ENCODE results near the gene LPCAT1. TPM values are rescaled to one million over a fixed set of nuclear protein-coding genes. Genes with fewer than 3 reads are reported as not detected.

LPCAT1 gene
- total RNA-seq, 2 donors from 2014 or later = 17.1 to 27.3 TPM

- Histone ChIP-seq H3K4me1 (no peaks in the 10 kb centered on the region), H3K4me3 (no peak overlapping the region), H3K9ac (ENCODE audit: low read depth in 2 of 2, low read length in 2 of 2) (no peak overlapping the region), H3K9me3 (no peaks in the 10 kb centered on the region), H3K27me3 (no peaks in the 10 kb centered on the region), H3K36me3 (no peaks in the 10 kb centered on the region), H3K27ac (no peak overlapping the region)
- intact Hi-C loops (cut with DNase I) = no loop called here
- no peak for TF ChIP-seq CTCF (IDR thresholded peaks at IDR 0.05)
- DNase-seq = no peak
Observed at GRCh38 chr5:1419476-1420210, 104.1 kb downstream of the LPCAT1 start.

GRCh38 chr5:1418921-1419280 is 104.9 kb downstream of the LPCAT1 start:
- intact Hi-C loops (cut with DNase I) = no loop called here
- no peak overlapping the region for H3K9ac ChIP-seq (ENCODE audit: low read depth in 2 of 2, low read length in 2 of 2)

GRCh38 chr5:1418238-1418920 is 105.4 kb downstream of the LPCAT1 start:
- Histone ChIP-seq H3K9ac (ENCODE audit: low read depth in 2 of 2, low read length in 2 of 2) (no peak overlapping the region), H3K4me1 (no peaks in the 10 kb centered on the region), H3K27me3 (no peaks in the 10 kb centered on the region), H3K36me3 (no peaks in the 10 kb centered on the region), H3K4me3 (no peak overlapping the region), H3K9me3 (no peaks in the 10 kb centered on the region), H3K27ac (no peak overlapping the region)
- DNase-seq = no peak
- intact Hi-C loops (cut with DNase I) = no loop called here
- no peak for TF ChIP-seq CTCF (IDR thresholded peaks at IDR 0.05)

More at GRCh38 chr5:1418921-1419280, 104.9 kb downstream of the LPCAT1 start:
- DNase-seq = no peak
- no peak for TF ChIP-seq CTCF (IDR thresholded peaks at IDR 0.05)
- no peaks in the 10 kb centered on the region for H3K36me3 ChIP-seq
- H3K27ac ChIP-seq = no peak overlapping the region
- no peaks in the 10 kb centered on the region for H3K27me3 ChIP-seq
- no peak overlapping the region for H3K4me3 ChIP-seq
- H3K4me1 ChIP-seq = no peaks in the 10 kb centered on the region
- H3K9me3 ChIP-seq = no peaks in the 10 kb centered on the region

- no peak for DNase-seq
- TF ChIP-seq CTCF (IDR thresholded peaks at IDR 0.05) = no peak
- Histone ChIP-seq H3K9ac (ENCODE audit: low read depth in 2 of 2, low read length in 2 of 2) (no peak overlapping the region), H3K36me3 (no peaks in the 10 kb centered on the region), H3K4me3 (no peak overlapping the region), H3K27me3 (no peaks in the 10 kb centered on the region), H3K4me1 (no peaks in the 10 kb centered on the region), H3K27ac (no peak overlapping the region), H3K9me3 (no peaks in the 10 kb centered on the region)
- intact Hi-C loops (cut with DNase I) = no loop called here
Observed at GRCh38 chr5:1417586-1418225, 106.1 kb downstream of the LPCAT1 start.

- no peaks in the 10 kb centered on the region for H3K36me3 ChIP-seq
- no peak overlapping the region for H3K9ac ChIP-seq (ENCODE audit: low read depth in 2 of 2, low read length in 2 of 2)
- no peak overlapping the region for H3K27ac ChIP-seq
- no peaks in the 10 kb centered on the region for H3K4me1 ChIP-seq
- intact Hi-C loops (cut with DNase I) = no loop called here
- DNase-seq = no peak
- no peak overlapping the region for H3K4me3 ChIP-seq
- no peaks in the 10 kb centered on the region for H3K9me3 ChIP-seq
- no peaks in the 10 kb centered on the region for H3K27me3 ChIP-seq
- TF ChIP-seq CTCF (IDR thresholded peaks at IDR 0.05) = no peak
Observed at GRCh38 chr5:1416856-1417469, 106.8 kb downstream of the LPCAT1 start.
